Activated CD4-positive, alpha-beta T cell treated with anti-CD3 and anti-CD28 coated beads, Interleukin-2, amount 50 U/mL, for 48 hours (primary cell): ENCODE measurements around the gene RAB20.

Experiments used
- DNase-seq, 2 experiments: peaks; one replicate each; pipeline ENCODE4 v3.0.0-alpha.2; 2020

RAB20 gene

GRCh38 chr13:110486061-110486715, 75.3 kb downstream of the RAB20 start:
- no peak for DNase-seq

DNA sequence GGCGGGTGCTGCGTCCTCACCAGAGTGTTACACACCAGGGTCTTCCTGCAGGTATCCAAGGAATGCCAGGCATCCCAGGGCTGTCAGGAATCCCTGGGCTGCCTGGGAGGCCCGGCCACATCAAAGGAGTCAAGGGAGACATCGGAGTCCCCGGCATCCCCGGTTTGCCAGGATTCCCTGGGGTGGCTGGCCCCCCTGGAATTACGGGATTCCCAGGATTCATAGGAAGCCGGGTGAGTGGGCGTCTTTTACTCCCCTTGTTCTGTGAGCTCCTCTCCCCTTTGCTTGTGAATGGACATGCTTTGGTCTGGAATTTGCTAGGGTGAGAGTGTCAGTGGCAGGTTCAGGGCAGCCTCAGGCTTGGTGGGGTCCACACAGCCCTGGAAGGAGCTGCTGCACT, 75.9 kb downstream of the RAB20 start:
- no peak for DNase-seq

DNA sequence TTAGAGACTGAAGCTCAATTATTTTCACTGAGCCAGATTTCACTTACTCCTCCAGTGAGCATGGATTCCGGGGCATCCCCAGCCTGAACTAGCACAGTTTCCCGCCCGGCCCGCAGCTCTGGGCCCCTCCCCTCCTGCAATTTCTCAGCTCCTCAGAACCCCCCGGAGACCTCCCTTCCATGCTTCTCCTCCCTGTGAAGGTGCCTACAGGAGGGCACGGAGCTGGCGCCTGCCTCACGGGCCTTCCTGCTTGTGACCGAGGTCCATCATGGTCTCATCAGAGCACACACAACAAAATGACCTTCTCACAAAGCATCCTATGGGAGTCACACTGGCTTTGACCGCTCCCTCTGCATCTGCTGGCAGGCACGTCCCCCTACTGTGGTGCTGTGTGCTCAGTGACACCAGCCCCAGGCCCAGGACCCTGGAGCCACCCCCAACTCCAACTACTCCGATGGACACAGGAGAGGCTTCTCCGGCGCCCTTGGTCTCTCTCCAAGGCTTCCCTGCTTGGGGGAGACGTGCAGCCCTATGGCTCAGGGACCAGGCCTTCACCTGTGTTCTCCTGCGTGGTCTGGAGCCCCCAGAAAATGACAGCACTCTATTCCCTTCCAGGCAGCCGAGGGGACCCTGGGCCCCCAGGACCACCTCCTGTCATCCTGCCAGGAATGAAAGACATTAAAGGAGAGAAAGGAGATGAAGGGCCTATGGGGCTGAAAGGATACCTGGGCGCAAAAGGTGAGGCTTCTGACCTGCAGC, 77.1 kb downstream of the RAB20 start:
- DNase-seq, result no peak

DNA sequence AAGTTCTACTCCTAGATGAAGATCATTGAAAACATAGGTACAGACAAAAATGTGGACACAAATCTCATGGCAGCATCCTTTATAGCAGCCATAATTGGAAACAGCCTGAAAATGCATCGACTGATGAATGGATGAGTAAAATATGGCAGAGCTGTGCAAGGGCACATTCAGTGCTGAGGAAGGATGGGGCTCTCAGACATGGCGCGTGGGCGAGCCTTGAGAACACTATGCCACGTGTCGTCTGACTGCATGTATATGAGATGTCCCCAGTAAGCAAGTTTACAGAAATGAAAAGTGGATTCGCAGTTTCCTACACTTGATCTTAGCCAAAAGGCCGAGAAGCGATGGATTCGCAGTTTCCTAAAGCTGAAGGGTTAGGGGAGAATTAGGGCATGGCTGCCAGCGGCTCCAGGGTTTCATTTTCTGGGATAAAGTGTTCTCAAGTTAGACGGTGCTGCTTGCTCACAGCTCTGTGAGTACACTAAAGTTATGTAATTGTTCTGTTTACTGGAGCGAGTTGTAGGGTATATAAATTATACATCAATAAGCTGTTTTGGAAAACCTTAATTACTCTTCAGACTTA, 78.0 kb downstream of the RAB20 start:
- no peak for DNase-seq

GRCh38 chr13:110480161-110480560, 81.4 kb downstream of the RAB20 start:
- DNase-seq, result no peak

DNA sequence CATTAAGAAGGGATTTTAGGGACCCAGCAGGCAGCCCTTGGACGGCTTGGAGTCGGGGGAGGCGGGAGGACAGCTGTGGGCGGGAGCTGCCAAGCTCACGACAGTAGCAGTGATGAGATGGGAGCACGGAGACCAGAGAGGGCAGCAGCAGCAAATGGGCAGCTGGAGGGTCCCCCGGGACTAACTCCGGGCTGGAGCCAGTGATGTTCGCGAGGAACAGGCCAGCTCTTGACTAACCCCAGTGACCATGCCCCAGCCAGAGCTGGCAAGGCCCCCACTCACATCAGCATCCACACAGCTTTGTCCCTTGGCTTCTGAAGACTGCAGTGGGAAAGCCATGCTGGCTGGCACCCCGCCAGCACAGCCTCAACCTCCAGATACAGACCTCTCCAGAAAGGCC, 81.9 kb downstream of the RAB20 start:
- DNase-seq, result no peak

DNA sequence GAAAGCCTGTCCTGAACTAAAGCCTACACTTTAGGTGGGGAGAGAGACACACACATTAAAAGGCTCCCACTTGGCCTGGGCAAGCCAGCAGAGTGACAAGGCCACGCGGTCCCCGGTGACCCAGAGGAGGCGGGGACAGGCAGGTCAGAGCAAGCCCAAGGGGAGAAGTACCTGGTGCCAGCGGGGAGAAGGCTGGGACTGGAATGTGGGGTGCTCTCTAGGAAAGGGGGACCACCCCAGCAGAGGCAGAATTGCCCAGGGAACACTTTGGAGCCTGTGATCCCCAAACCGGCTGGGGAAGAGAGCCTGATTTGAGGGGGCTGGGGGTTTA, 82.3 kb downstream of the RAB20 start:
- no peak for DNase-seq

DNA sequence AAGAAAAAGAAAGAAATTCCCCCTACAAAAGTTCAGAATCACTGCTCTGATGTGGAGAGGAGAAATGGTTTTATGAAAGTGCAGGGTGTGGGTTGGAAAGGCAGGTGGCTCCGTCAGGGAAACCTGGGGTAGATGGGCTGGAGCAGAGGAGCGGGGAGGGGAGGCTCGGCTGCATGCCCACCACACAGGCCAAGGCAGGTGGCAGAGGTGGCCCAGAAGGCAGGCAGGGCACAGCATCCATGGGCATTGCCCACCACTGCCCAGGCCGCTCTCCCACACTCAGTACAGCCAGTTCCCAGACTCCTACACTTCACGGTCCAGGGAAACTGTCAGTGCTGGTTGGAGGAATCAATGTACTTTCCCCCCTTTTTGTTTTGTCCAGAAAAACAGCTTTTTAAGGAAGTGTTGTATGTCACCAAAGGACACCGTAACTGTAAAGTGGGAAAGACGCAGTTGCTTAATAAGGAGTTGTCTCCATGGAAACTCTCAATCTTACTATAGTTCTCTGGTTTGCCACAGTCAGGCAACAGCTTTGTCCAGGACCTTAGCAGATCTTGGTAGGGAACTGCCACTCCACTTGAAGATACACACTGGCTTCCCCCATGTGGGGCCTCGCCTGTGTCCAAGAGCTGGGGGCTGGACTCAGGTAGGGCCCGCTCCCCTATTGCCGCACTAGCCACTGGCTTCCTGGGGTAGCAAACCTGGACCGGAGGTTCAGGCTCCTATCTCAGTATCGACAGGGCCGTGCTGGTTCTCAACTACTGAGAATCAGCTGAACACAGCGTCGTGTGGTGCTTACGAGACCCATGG, 82.9 kb downstream of the RAB20 start:
- no peak for DNase-seq

- no peak for DNase-seq
Observed at GRCh38 chr13:110477706-110478245, 83.7 kb downstream of the RAB20 start.

GRCh38 chr13:110476220-110476617, 85.3 kb downstream of the RAB20 start:
- DNase-seq, result no peak

DNA sequence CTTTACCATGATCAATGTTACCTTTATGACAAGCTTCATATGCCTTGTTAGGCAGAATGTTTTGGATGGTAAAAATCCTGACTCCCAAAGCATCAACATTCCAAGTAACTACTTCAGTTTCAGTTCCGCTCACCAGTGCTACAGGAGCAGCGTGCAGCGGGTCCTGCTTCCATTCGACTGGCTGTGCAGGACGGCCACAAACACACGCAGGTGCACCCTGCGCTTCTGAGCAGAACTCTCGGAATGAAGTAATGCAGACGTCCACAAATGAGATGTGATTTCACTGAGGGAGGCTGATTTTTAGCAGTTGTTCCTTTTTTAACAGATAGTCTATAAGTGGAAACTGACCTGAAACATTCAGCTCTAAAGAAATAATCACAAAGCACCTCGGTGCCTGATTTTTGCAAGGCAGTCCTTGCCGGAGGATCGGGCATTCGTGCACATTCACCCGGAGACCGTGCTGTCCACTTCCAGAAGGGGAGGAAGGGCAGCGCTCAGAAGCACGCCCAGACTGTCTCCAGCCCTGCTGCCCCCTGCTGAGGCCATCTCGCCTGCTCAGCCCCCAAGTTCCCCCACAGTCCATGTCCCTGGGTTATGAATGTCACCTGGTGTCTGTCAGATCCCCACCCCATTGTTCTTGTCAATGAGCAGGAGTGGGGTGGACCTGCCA, 85.8 kb downstream of the RAB20 start:
- no peak for DNase-seq

DNA sequence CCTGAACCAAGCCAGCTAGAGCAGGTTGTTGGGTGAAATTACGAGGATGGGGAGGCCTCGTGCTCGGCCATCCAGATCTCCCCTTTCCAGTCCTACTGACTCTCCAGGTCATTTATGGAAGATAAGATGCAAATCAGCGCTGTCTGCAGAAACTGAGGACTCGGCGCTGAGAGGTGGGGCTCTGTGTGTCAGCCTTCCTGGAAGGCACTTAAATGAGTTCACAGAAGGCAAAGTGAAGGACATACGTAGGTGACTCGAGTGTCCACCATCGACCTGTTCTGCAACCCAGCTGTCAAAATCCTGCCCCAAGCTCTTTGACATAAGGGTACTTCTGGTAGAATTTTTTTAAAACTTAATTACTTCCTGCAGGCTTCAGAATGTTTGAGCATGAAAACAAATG, 86.4 kb downstream of the RAB20 start:
- DNase-seq, result no peak

GRCh38 chr13:110474713-110475112, 86.8 kb downstream of the RAB20 start:
- DNase-seq, result no peak
